GM18519 (cell line): ENCODE data around the gene IFNGR1.
"Not testable (repeated sequence)": the region's sequence is repeated elsewhere in the genome, so short reads cannot be mapped to it uniquely, and the experiment has no call there.

Experiments used
- ATAC-seq: cut with Tn5 transposase; IDR thresholded peaks from one replicate; pipeline ENCODE4 v1.9.1; 2021; ENCODE audit warnings: mild to moderate bottlenecking, moderate library complexity; ENCODE audit not compliant: unreplicated experiment, low FRiP score

The IFNGR1 gene

GRCh38 chr6:137214931-137215330 lies 4.3 kb downstream of the IFNGR1 start:
- ATAC-seq = no peak

GRCh38 chr6:137213813-137214212 lies 5.4 kb downstream of the IFNGR1 start:
- ATAC-seq = no peak

- ATAC-seq = no peak
These were observed 5.8 kb downstream of the IFNGR1 start for GRCh38 chr6:137213331-137213740.

- no peak for ATAC-seq
These were observed 7.3 kb downstream of the IFNGR1 start for GRCh38 chr6:137211910-137212309.

- ATAC-seq = no peak
These were observed 8.3 kb downstream of the IFNGR1 start for GRCh38 chr6:137210903-137211302.

- ATAC-seq = no peak
These were observed 10.9 kb downstream of the IFNGR1 start for GRCh38 chr6:137208279-137208678.

GRCh38 chr6:137207457-137207856 lies 11.7 kb downstream of the IFNGR1 start:
- not testable (repeated sequence) for ATAC-seq

- ATAC-seq = no peak
These were observed 12.6 kb downstream of the IFNGR1 start for GRCh38 chr6:137206577-137206976.

- no peak for ATAC-seq
These were observed 15.9 kb downstream of the IFNGR1 start for GRCh38 chr6:137203256-137203655.

GRCh38 chr6:137202078-137202477 lies 17.1 kb downstream of the IFNGR1 start:
- no peak for ATAC-seq

GRCh38 chr6:137201006-137201405 lies 18.2 kb downstream of the IFNGR1 start:
- no peak for ATAC-seq

GRCh38 chr6:137200288-137200687 lies 18.9 kb downstream of the IFNGR1 start:
- ATAC-seq = no peak

- no peak for ATAC-seq
These were observed 21.2 kb downstream of the IFNGR1 start for GRCh38 chr6:137197684-137198645.

GRCh38 chr6:137193256-137194070 lies 25.7 kb downstream of the IFNGR1 start:
- ATAC-seq = no peak

- ATAC-seq = no peak
These were observed 26.4 kb downstream of the IFNGR1 start for GRCh38 chr6:137192821-137193220.

- ATAC-seq = no peak
These were observed 27.5 kb downstream of the IFNGR1 start for GRCh38 chr6:137191670-137192069.

GRCh38 chr6:137191236-137191635 lies 27.9 kb downstream of the IFNGR1 start:
- ATAC-seq = no peak

GRCh38 chr6:137190583-137191094 lies 28.5 kb downstream of the IFNGR1 start:
- ATAC-seq = no peak

- no peak for ATAC-seq
These were observed 30.3 kb downstream of the IFNGR1 start for GRCh38 chr6:137188855-137189254.

GRCh38 chr6:137185290-137185689 lies 33.9 kb downstream of the IFNGR1 start:
- ATAC-seq = no peak

GRCh38 chr6:137182654-137183073 lies 36.5 kb downstream of the IFNGR1 start:
- ATAC-seq = no peak
